ENCODE data around the gene LTC4S. TPM values are rescaled to one million over a fixed set of nuclear protein-coding genes. Genes with fewer than 3 reads are reported as not detected.

The LTC4S gene
- total and polyA plus RNA-seq, 9 of the 15 experiments (the other 6 are each of a cell fraction or from before 2014, with no cell fraction given), result 0.17 to 0.77 (median 0.75) TPM; not detected in 6

GRCh38 chr5:179778591-179778990, 15.2 kb upstream of the LTC4S start (continued):
- TF ChIP-seq CHD7 (IDR thresholded peaks at IDR 0.05; ENCODE audit: low read depth, low read length) (no peak), NR0B1 (IDR thresholded peaks at IDR 0.05; ENCODE audit: partially characterized antibody) (no peak), ZNF785 (CRISPR knock-in tag; IDR thresholded peaks at IDR 0.05) (no peak), PHF21A (IDR thresholded peaks at IDR 0.05; ENCODE audit: borderline replicate concordance, low read depth) (no peak), NR3C1 (CRISPR knock-in tag; IDR thresholded peaks at IDR 0.05) (no peak), ZNF217 (CRISPR knock-in tag; IDR thresholded peaks at IDR 0.05) (no peak), FOXP4 (CRISPR knock-in tag; IDR thresholded peaks at IDR 0.05; ENCODE audit: borderline replicate concordance) (no peak), ESRRA (IDR thresholded peaks at IDR 0.05; ENCODE audit: borderline replicate concordance, low read depth) (no peak), BRF1 (IDR thresholded peaks at IDR 0.05; ENCODE audit: borderline replicate concordance, extremely low read depth, insufficient read length) (no peak), KLF10 (CRISPR knock-in tag; IDR thresholded peaks at IDR 0.05) (no peak)
- TF ChIP-seq, protein P1, sequence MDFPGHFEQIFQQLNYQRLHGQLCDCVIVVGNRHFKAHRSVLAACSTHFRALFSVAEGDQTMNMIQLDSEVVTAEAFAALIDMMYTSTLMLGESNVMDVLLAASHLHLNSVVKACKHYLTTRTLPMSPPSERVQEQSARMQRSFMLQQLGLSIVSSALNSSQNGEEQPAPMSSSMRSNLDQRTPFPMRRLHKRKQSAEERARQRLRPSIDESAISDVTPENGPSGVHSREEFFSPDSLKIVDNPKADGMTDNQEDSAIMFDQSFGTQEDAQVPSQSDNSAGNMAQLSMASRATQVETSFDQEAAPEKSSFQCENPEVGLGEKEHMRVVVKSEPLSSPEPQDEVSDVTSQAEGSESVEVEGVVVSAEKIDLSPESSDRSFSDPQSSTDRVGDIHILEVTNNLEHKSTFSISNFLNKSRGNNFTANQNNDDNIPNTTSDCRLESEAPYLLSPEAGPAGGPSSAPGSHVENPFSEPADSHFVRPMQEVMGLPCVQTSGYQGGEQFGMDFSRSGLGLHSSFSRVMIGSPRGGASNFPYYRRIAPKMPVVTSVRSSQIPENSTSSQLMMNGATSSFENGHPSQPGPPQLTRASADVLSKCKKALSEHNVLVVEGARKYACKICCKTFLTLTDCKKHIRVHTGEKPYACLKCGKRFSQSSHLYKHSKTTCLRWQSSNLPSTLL (IDR thresholded peaks at IDR 0.05), result no peak

Measured in K562 (cell line).